Left ventricle myocardium superior (tissue), 1 donor: ENCODE data around the gene FBXL16. TPM values are rescaled to one million over a fixed set of nuclear protein-coding genes. Genes with fewer than 3 reads are reported as not detected.
"Not testable (repeated sequence)": the region's sequence is repeated elsewhere in the genome, so short reads cannot be mapped to it uniquely, and the experiment has no call there.

ENCODE experiments used
- ATAC-seq: fragments of 200-7000 bp; cut with Tn5 transposase; one replicate; pipeline ENCODE4 v1.9.1; 2020; ENCODE audit warnings: mild to moderate bottlenecking, moderate library complexity
- DNase-seq: peaks from one replicate; pipeline ENCODE4 v3.0.0-alpha.2; 2020
- intact Hi-C: fragments of 100-400 bp; cut with micrococcal nuclease; formaldehyde crosslinking; loops from one replicate; pipeline ENCODE4 v1.11.0; 2022
- long read RNA-seq: library from polyadenylated mRNA; unstranded; transcript quantifications from one replicate; pipeline ENCODE4 v2.0.0, GENCODE V29; 2021
- total RNA-seq: library from RNA; stranded (reverse); fragmentation: NEBNext Ultra II Directional; extraction: Animal tissue kit (Norgen Biotek cat#: 25700); gene quantifications from one replicate; pipeline ENCODE4 v1.2.1, GENCODE V29; 2021
- donor health status: DM: no; HTN: yes; CAD: no; lungs with severe emphysema.

Gene FBXL16
- 0.99 TPM for total RNA-seq
- long read RNA-seq, partial matches to known transcripts: 0 of 1 reads
- long read RNA-seq, other reads (novel, unspliced or antisense): 1 of 1 reads

DNA sequence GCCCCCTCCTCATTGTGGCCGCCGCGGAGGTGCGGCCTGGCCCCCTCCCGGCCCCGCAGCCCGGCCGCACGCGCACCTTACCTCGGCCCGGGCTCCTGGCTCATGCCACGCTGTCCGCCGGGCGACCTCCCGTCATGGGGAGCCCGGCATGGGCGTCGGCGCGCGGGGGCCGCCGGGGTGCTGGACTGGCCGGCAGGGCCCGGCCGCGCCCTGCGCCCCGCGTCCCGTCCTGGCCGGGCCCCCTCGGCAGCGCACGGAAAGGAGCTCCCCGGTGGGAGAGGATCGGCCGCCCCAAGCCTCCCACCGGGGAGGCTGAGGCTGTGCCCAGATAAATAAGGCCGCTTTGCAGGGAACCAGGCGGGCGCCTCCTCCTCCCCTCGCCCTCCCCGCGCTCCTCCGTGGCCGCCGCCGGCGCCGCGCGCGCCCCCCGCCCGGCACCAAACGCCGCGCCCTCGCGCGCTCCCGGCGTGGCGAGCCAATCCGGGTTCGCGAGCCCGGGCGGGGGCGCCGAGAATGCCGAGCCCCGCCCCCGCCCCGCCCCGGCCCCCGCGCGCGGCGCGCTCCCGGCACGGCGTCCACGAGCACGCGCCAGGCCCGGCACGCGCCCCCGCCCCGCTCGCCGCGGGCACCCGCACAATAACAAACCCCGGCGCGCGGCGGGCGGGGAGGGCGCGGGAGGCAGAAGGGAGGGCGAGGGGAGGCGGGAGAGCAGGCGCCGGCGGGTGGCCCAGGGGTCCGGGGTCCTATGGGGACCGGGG is at the start of gene FBXL16:
Gene FBXL16 (minus strand): TSS at position 371 of the 758 bp plus-strand sequence. CDS start 8,396 bp downstream, outside the sequence.
- no peak for DNase-seq
- intact Hi-C loops: no loop called here
- ATAC-seq: no peak

GRCh38 chr16:754656-755055 is 49.1 kb upstream of the FBXL16 start:
- intact Hi-C loops: no loop called here
- no peak for DNase-seq
- peak; percentile 51 for ATAC-seq

GRCh38 chr16:754121-754607 is 48.6 kb upstream of the FBXL16 start:
- not testable (repeated sequence) for ATAC-seq

GRCh38 chr16:752007-752312 is 46.4 kb upstream of the FBXL16 start:
- intact Hi-C loops: no loop called here
- no peak for ATAC-seq
- DNase-seq: no peak

More at GRCh38 chr16:754121-754607, 48.6 kb upstream of the FBXL16 start:
- DNase-seq, intact Hi-C loops: not testable (repeated sequence)

DNA sequence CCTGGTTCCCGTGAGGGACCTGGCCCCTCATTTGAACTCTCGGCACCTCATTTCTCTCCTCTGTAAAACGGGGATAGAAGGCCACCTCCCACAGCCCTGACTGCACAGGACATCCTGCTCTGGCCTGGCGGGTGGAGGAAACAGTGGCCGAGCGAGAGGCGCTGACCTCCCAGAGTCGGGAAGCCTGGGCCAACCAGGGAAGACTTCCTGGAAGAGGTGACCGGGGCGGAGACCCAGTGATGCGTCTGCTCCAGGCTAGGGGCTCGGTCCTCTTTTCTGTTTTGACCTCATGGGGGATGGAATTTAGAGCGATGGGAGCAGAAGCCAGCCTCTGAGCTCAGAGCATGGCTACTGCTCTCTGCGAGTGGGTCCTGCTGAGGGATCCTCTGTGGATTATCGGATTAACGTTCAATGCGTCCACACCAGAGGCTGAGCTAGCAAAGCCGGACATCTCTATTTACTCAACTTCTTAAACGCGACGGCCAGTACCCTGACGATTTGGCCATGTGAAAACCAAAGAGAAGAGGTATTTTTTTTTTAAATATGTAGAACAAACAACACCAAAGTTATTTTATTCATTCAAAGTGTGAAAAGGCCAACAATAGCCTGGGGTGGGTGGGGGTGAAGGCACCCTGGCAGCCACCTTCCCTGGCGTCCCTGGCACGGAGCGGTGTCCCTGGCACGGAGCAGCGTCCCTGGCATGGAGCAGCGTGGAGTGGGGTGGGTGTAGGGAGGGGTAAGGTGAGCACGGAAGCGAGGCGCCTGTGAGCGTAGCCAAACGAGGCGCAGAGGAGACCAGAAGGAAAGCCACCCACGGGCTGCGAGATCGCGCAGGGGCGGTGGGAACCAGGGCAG is 45.8 kb upstream of the FBXL16 start:
- intact Hi-C loops: no loop called here
- ATAC-seq: peak; percentile 85
- peak; percentile 52 for DNase-seq

DNA sequence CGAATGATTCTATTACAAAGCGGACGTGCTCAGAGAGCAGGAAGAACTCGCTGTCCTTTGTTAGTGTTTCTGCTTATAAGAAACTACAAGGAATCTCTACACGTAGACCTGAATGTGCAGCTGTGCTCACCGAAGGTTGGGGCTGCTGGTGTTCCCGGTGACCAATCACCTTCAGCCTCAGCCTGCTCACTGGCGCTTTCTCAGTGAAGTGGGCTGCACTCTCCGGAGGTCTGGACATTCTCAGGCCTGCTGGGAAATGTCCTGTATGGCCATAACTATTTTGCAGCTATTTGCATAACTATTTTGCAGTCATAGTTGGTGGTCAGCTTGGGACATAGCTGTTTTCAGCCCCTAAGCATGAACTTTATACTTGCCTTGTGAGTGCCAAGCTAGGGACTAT is 44.9 kb upstream of the FBXL16 start:
- DNase-seq (no peak), ATAC-seq (no peak)
- intact Hi-C loops: no loop called here

DNA sequence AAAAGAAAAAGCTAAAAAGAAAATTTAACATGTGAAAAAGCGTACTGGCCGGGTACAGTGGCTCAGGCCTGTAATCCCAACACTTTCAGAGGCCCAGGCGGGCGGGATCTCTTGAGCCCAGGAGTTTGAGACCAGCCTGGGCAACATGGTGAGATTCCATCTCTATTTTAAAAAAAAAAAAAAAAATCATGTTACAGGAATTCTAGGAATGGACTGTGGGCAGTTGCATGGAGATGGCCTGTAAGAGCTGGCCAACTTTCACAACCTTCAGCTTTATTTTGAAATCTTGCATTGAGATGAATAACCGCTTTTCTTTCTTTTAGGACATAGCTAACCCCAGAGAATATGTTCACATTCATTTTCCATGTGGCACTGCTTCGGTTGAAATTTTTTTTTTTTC is 43.4 kb upstream of the FBXL16 start:
- ATAC-seq (no peak), DNase-seq (no peak)
- intact Hi-C loops: no loop called here

- DNase-seq (no peak), ATAC-seq (no peak)
- intact Hi-C loops: no loop called here
Observed at GRCh38 chr16:747978-748746, 42.6 kb upstream of the FBXL16 start.

- intact Hi-C loops: no loop called here
- DNase-seq (no peak), ATAC-seq (no peak)
Observed at GRCh38 chr16:746637-747036, 41.0 kb upstream of the FBXL16 start.

DNA sequence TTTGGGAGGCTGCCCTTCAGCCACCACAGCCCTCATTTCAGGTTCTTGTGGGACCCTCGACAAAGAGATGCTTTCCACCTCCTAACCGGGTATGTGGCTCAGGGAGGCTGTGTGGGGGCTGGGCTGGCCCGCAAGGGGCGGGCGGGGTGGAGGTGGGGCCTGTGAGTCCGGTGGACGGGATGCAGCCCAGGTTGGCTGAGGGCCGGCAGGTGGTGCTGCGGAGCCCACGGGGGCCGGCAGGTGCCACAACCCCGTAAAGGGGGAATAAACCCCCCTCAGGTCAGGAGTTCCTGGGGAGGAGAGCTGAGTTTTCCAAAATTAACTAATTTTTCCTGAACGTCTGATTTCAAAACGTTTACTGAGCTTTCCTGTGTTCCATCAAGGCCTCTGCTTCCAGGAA is 40.1 kb upstream of the FBXL16 start:
- no peak for DNase-seq
- no peak for ATAC-seq
- intact Hi-C loops: no loop called here

DNA sequence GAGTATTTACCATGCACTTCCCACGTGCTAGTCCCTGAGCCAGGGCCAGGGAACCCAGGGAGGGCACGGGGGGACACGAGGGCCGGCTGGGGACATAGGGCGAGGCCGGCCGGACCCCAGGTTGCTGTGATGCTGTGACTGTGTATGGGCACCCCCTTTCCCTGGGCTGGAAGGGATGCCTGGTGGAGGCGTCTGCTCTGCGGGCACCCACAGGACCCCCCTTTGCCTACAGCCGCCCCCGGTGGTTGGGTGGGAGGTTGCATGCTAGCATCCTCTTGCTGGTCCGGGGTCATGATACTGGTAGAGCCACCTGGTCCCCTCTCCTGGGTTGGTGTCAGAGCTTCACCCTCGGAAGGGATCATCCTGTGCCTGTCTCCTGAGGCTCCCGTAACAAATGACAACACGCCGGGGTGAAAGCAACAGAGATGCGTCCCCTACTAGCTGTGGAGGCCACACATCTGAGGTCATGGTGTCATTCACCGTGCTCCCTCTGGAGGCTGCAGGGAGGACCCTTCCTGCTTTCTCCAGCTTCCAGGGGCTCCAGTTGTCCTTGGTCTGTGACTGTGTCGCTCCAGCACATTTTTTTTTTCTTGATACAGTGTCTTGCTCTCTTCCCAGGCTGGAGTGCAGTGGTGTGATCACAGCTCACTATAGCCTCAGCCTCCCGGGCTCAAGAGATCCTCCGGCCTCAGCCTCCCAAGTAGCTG is 38.3 kb upstream of the FBXL16 start:
- ATAC-seq: no peak
- DNase-seq: no peak
- intact Hi-C loops: no loop called here

GRCh38 chr16:742894-743293 is 37.3 kb upstream of the FBXL16 start:
- ATAC-seq, DNase-seq, intact Hi-C loops: not testable (repeated sequence)

DNA sequence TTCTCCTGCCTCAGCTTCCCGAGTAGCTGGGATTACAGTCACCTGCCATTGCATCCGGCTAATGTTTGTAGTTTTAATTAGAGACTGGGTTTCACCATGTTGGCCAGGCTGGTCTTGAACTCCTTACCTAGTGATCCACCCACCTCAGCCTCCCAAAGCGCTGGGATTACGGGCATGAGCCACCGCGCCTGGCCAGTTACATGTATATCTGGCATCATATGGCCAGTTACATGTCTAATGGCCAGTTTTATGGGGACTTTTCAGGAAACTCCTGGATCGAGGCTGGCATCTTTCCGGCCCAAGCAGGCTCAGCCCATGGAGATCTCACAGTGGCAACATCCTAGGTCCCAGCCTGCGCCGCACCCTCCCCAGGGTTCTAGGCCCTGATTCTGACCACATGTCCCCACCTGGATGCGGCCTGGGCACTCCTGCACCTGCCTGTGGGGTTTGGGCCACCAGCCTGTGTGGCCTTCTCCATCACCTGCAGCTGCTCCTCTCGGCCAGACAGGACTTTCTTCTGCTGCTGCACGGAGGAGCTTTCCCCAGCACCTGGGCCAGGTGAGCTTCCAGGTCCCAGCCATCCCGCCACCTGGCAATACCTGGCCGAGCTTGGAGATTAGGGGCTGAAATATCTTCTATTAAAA is 36.5 kb upstream of the FBXL16 start:
- intact Hi-C loops: no loop called here
- DNase-seq (no peak), ATAC-seq (no peak)

GRCh38 chr16:740764-741505 is 35.3 kb upstream of the FBXL16 start, which contains the start of gene CIAO3:
CIAO3 (minus strand) TSS chr16:740997; CDS start chr16:740985, 12 bp downstream.
- intact Hi-C loops: no loop called here
- ATAC-seq (peak; percentile 95), DNase-seq (peak; percentile 94)

DNA sequence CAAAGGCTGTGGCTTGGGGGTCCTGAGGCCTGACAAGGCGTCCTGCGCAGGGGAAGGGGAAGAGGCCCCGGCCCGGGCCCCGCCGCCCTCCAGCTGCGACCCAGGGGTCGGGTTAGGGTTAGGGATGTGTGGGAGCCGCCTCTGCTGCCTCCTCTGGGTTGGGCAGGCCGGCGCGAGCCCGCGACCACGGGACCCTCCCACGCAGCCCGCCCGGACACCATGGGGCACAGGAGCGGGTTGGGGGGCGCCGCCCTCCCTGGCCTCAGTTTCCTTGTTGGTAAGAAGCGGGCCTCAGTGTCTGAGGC is 34.8 kb upstream of the FBXL16 start:
- DNase-seq (no peak), ATAC-seq (peak; percentile 34)
- intact Hi-C loops: no loop called here

DNA sequence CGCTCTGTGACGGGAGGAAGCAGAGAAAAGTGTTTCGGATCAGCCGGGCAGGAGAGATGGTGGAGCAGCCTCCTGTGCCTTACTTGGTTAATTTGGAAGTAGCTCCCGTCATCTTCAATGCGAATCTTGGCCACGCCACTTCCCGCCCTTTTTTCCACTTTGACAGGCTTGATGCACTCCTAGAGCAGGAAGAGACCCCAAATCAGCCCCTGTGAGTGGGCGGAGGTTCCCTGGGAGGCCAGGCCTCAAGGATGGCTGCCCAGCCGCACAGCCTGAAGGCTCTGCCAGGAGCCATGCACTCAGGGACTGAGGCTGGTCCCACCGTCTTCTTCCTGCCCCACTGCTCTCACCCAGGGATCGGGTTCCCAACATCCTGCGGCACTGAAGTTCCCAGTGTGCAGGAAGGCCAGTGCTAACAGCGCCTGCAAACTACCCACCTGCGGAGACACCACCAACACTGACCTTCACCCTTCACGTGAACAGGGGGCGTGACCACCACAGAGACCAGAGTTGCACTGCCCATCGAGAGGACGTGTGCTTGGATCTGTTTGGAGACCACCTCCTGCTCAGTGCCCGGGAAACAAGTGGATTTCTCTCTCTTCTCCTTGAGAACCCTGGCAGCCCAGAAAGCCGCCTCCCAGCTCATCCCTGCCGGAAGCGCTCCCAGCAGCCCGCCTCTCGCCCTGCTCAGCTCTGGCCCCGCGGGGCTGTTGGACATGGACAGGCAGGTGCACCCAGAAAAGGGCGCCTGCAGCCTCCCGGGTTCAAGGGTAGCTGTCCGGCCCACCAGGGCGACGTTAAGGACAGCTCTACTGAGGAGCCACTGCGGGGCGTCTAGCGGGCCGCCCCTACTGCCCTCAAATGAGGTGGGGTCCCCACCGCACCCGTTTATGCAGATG is 34.2 kb upstream of the FBXL16 start:
- DNase-seq: no peak
- intact Hi-C loops: no loop called here
- peak; percentile 2 for ATAC-seq

DNA sequence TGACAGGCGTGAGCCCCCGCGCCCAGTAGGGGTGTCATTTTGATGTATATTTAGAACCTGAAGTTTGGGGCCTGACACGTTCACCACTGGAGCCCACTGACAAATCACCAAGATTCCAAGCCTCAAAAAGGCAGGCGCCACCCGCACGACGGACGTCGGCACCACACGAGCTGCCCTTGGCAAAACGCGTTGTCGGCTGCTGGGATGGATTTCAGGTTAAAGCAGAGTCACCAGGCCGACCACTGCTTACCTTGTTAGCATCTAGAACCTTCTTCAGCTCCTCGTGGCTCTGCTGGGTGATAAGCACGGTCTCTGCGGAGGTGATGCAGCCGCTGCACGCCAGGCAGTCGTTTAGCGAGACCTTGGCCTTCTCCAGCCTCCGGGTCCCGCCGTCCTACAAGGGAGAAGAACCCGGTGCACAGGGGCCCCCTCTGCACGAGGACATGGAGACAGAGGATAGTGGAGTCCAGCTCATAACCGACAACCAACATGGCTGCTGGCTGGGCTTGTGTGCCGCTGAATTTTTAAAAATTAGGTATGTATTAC is 31.4 kb upstream of the FBXL16 start:
- no peak for ATAC-seq
- intact Hi-C loops: no loop called here
- DNase-seq: no peak
